OCI-M2 (cell line): ENCODE data around the gene SPDYE3.
"Not testable (repeated sequence)": the region's sequence is repeated elsewhere in the genome, so short reads cannot be mapped to it uniquely, and the experiment has no call there.

Experiments
- DNase-seq: peaks from one replicate; lab custom pipeline; 2025; ENCODE audit not compliant: unreplicated experiment; lab: John Stamatoyannopoulos, UW

Gene SPDYE3

DNA sequence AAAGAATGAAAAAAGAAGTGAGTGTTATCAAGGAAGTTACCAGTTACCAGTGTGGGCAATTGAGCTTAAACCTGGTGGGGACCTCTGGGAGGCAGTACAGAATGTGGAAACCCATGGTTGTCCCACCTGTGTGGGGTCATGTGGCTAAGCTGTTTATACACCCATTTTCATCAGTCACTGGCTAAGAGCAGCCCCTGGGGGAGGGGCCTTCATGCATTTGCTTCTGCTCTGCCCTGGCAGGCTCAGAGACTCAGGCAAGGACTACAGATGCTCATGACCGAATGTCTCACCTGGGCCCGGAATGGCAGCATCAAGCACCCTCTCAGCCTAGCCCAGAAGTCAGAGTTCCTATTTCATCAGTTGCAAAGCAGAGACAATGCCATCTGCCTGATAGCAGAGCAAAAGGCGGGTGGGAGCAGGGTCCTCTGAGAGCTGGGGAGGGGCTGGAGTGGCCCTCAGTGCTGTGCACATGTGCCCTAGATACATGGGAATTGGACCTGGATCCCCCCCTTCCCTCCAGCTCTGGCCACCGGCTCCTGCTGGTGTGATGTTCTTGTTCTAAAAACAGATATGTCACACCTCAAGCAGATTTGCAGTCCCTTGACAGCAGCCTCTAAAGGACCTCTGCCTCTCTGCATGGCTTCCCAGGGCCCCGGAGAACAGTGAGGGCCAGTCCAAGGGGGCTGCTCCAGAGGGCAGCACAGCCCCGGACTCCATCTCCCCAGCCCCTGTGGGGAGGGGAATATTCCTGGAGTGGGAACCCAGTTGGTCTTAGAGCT is 20.1 kb upstream of the SPDYE3 start:
- not testable (repeated sequence) for DNase-seq

DNA sequence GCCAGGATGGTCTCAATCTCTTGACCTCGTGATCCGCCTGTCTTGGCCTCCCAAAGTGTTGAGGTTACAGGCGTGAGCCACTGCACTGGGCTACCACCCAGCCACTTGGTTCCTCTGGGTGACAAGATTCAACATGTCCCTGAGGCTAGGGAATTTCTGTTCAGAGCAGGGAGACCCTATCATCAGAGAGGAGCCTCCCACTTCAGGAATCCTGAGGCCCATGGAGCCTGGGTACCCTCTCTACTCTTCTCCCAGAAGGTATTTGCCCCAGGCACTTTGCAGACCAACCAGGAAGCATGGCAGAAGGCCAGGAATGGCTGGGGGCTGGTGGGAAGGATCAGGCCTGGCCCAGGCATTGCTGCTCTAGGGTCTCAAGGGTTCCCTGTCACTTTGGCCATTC is 19.2 kb upstream of the SPDYE3 start:
- DNase-seq: not testable (repeated sequence)

DNA sequence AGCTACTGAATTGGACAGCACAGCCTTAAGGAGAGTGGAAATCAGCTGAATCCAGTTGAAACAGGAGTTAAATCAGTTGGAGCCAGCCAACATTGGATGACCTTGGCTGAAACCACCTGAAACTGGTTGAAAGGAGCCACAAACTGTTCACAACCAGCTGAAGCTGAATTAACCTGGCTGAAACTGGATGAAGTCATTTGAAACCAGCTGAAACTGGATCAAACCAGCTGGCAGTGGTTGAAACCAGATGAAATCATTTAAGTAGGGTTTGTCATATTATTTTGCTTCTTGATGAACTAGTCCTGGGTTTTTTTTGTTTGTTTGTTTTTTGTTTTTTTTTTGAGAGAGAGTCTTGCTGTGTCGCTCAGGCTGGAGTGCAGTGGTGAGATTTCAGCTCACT is 15.3 kb upstream of the SPDYE3 start:
- DNase-seq: not testable (repeated sequence)

DNA sequence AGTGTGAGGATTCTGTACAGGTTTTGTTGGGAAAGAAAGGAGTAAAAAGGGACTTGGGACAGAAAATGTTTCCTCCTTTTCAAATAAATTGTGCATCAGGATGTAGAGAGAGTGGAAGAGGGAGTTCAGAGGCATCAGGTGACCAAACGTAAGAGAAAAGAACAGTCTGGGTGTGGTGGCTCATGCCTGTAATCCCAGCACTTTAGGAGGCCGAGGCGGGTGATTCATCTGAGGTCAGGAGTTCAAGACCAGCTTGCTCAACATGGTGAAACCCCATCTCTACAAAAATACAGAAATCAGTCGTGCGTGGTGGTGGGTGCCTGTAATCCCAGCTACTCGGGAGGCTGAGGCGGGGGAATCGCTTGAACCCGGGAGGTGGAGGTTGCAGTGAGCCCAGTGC is 12.2 kb upstream of the SPDYE3 start:
- DNase-seq: not testable (repeated sequence)

DNA sequence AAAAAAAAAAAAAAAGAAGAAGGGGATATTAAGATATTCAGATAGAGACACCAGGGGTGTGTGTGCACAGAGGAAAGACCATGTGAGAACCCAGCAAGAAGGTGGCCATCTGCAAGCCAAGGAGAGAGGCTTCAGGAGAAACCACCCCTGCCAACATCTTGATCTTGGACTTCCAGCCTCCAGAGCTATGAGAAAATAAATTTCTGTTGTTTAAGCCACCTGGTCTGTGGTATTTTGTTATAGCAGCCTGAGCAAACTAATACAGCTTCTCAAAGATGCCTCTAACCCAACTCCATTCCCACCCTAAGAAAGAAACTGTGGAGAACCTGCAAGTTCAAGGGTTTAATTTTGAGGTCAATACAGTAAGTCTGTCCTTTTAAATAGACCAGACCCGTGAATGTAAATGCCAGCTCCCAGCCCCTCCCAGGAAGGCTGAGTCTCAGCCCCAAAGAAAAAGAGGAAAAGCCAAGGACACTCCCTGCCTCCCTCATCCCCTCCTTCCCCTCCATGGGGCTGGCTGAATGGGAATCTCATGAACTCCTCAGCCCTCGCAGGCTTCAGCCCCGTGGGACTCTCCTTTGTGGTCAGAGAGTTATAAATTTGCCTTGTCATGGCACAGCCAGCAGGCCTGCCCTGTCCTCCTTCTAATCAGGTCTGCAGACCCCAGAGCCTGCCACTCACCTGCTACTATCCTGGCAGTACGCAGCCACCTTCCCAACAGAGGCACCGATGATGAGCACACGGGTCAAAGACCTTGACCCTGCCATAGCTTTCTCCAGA is 9.5 kb upstream of the SPDYE3 start:
- not testable (repeated sequence) for DNase-seq

DNA sequence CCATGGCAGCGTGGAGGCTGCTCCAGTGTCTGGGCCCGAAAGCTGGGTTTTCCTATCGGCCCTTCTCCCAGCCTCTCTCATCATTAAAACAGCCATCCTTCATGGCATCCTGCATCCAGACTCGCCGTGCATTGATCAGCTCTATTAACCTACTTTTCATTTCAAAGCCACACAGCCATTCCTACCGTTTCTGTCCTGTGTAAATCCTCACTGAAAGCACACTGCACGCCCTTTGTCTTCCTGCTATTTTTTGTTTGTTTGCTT is 8.9 kb upstream of the SPDYE3 start:
- not testable (repeated sequence) for DNase-seq

DNA sequence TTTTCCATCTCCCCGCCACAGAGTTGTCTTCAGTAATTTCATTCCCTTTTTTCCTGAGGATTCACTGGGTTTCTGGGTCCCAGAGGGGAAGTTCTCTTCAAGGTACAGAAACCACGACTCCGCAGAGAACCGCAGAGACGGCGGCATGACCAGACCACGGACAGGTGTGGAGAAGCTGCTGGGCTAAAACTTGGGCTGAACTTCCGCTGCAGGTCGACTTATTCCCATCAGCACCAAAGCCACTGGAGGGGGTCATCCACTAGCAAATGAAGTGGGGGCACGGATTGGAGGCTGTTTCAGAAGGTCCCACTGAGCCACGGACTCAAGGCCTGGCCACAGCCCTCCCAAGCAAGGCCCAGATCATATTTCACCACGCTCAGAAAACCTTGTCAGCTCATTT is 3.0 kb upstream of the SPDYE3 start:
- DNase-seq: not testable (repeated sequence)

DNA sequence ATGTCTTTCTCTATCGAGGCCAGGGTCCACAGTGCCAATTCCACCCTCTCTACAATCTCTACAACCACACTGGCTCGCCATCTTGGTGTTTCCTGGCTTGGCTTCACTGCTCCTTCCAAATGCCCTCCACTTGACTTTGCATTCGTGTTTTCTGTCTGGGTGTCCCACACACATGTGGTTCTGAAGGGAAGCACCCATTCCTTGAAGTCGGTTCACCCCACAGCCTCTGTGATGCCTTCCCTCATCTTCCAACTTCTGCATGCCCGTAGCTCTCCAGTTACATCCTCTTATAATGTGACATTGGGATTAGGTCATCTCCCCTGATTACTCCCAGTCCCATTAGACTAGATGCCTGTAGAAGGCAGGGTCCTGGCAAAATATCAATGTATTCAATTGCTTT is 10.8 kb downstream of the SPDYE3 start:
- not testable (repeated sequence) for DNase-seq

DNA sequence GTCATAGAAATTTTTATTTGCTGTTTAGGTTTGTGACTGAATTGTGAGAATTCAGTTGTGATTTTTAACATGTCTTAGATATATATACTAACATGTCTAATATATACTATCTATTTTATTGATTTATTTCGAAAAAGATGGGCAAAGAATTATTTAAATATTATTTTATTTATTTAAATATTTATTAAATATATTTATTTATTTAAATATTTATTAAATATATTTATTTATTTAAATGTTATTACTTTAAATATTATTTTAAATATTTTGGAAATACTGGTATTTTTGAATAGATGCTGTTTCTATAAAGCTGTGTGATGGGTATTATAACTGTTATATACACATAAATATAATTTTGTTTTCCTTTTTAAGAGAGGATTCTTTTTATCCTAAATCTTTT is 14.1 kb downstream of the SPDYE3 start:
- not testable (repeated sequence) for DNase-seq

DNA sequence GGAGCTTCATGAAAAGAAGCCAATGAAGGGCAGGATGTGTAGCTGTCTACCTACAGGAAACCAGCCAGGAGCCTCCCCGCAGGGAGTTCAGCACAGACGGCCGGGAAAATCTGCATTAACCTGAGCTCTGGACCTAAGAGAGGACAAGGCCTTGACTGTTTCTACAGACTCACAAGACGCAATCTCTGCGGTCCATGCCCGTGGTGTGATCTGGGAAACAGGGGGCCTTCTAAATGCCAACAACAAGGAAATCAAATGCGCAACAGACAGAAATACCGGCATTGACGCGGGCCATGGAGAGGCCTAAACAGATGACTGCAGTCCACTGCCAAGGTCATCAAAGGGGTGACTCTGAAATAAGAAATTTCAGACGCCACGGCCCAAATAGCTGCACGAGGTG is 16.7 kb downstream of the SPDYE3 start:
- not testable (repeated sequence) for DNase-seq

DNA sequence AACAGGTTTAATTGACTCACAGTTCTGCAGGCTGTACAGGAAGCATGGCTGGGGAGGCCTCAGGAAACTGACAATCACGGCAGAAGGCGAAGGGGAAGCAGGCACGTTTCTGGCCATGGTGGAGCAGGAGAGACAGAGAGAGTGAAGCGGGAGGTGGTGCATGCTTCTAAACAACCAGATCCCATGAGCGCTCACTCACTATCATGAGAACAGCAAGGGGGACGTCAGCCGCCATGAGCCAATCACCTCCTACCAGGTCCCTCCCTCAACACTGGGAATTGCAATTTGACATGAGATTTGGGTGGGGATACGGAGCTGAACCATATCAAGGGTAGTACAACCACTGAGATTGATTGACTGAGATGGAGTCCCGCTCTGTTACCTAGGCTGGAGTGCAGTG is 18.2 kb downstream of the SPDYE3 start:
- DNase-seq: not testable (repeated sequence)

DNA sequence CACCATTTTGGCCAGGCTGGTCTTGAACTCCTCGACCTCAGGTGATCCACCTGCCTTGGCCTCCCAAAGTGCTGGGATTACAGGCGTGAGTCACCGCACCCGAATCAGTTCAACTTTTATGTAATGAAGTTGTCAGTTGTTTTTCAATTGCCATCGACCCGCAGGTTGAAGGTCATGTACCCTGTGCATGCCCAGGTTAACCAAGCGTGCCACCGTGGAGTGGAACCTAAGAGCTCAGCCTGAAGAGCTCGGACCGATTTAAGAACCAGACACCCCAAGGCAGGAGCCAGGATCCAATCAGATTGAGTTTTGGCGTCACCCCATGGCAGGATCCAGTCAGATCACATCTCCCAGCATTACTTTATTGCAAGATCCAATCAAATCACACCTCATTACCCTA is 19.4 kb downstream of the SPDYE3 start:
- DNase-seq: not testable (repeated sequence)

DNA sequence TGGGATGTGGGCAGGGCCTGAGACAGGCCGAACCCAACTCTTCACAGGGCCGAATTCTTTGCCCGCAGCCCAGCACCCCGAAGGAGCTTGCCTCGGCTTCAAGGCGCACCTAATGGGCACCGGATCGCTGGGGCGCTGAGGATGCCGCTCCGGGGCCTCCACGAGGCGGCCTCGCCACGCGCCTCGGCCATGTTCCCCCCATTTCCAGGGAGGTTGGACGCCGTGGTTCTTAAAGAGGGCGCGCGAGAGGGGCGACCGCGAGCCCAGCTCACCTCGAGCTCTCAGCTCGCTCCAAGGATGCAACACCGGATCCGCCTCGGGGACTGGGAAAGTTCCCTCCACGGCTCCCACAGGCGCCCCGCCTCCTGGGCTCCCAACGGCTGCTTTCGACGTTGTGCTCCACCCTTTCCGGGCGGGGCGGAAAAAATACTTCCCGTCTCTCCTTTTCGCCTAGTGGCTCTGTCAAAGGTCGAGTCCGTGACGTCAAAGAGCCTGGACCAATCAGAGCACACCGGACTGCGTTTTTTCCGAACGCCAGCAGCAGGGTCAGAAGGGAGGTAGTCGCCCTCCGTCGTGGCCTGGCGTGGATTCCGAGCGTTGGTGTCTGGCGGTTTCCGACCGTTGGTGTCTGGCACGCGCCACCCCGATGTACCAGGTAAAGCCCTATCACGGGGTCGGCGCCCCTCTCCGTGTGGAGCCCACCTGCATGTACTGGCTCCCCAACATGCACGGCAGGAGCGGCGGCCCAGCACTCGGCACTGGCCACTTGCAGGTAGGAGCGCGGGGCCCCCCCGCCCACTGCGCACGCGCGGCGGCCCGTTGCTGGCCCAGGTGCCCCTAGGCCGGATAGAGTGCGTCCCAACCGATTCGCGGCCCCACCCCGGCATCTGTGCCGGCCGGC is 28.3 kb downstream of the SPDYE3 start:
- peak; percentile 31 for DNase-seq

DNA sequence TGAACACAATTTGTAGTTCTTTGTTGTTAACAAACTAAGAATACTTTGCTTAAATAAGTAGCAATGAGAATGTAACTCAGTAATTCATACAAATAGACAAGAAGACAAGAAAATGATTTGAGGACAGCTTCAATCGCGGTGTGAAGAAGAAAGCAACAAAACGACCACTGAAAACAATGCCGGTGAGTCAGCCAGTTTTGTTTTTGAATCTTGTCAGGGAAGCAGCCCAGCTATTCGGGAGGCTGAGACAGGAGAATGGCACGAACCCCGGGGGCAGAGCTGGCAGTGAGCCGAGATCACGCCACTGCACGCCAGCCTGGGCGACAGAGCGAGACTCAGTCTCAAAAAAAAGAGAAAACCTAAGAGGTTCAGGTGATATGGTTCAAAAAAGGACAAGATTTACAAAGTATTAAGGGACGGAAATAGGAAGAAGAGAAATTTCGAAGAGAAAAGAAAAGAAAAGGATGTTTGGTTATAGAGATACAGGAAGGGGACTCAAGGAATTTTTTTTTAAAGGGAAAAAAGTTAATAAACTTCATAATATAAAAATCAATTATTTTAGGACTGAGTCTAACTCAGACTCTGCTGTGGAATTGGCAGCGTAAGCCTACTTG is 30.7 kb downstream of the SPDYE3 start:
- DNase-seq: not testable (repeated sequence)

DNA sequence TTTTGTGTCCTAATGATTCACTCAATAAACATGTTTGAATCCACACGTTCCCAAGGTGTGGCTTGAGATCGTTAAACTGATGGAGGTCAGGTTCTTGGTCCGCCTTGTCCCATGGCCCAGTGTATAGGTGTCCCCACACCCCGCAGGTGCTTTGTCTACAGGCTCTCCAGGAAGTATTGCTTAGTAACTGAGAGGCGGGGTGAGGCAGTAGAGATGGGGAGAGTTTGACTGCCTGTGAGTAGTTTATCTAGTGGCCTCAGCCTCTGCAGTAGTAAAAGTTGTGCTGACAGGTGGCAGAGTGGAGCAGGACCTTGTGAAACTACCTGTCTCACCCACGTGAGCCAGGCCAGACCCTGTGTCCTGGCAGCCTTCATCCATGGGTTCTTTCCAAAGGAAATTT is 33.8 kb downstream of the SPDYE3 start:
- not testable (repeated sequence) for DNase-seq

DNA sequence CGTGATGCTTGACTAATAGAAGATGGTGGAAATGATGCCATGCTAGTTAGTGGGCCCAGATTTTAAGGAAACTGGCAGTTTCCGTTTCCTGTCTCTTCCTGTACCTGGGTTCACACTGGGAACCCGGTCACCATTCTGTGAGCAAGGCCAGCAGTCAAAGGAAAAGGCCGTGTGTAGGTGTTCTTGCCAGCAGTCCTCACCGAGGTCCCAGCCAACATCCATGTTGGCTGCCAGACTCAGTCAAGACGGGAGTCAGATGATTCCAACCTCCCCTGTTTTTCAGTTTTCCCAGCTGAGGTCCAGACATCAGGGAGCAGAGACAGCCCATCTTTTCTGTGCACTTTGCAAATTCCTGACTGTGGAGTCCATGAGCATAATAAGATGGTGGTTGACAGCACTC is 35.3 kb downstream of the SPDYE3 start:
- no peak for DNase-seq

DNA sequence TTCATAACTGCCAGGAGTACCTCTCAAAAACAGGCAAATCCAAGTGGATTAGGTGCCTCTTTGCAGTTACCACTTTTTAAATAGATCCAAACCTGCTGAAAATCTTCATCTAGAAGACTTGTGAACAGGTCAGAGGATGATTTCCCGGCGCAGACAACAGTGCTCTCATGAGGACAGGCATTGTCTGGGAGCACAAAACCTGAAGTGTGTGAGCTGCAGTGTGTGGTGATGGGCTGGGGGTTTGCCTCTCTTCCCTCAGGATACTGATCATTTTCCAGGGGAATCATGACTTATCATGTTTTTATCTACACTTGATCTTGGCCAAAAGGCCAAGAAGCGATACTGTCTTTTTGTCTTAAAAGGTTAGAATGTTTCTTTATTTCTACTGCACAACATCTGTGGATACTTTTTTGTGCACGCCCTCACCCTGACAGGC is 36.6 kb downstream of the SPDYE3 start:
- not testable (repeated sequence) for DNase-seq

DNA sequence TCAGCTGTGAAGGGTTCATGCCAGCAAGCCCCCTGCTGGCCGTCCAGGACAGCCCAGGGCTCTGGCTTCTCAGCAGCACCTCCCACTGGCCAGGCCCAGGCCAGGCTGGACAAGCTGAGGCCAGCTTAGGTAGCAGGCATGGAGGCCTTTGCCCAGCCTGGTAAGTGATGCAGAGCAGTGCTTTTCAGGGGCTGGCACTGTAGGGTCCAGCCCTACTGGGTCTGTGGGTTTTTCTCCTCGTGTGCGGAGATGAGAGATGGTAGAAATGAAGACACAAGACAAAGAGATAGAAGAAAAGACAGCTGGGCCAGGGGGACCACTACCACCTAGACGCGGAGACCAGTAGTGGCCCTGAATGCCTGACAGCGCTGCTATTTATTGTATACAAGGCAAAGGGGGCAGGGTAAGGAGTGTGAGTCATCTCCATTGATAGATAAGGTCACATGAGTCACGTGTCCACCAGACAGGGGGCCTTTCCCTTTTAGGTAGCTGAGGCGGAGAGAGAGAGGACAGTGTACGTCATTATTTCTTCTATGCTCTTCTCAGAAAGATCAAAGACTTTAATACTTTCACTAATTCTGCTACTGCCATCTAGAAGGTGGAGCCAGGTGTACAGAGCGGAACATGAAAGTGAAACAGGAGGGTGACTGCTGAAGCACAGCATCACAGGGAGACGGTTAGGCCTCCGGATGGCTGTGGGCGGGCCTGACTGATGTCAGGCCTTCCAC is 37.2 kb downstream of the SPDYE3 start:
- not testable (repeated sequence) for DNase-seq

DNA sequence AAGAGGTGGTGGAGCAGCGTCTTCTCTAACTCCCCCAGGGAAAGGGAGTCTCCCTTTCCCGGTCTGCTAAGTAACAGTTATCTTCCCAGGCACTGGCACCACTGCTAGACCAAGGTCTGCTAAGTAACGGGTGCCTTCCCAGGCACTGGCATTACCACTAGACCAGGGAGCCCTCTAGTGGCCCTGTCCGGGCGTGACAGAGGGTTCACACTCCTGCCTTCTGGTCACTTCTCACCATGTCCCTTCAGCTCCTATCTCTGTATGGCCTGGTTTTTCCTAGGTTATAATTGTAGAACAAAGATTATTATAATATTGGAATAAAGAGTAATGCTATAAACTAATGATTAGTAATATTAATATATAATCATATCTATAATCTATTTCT is 37.8 kb downstream of the SPDYE3 start:
- DNase-seq: peak; percentile 14

DNA sequence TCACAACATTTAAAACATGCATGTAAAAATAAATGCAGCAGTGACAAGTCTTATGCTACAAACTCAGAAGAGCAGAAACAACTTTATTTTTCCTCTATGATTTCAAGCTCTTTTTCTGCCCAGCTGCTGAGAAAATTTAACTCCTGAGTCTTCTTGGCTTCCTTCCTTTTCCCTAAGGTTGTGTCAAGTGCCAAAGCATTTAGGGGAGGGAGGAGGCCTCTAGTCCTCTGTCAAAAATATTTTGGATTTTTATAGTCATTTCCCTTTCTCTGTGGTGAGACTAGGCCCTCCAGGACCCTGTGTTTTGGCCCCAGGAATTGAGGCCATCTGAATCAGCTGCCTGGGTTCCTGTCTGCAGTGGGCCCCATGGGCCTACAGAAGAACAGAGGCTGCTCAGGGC is 39.4 kb downstream of the SPDYE3 start:
- no peak for DNase-seq
